Measurements from ENCODE around the gene FCHSD1.
A peak's percentile ranks its signal among the peaks of the same experiment; 100 is the strongest.

Gene FCHSD1
- 114 to 137 reads per million in 2 donors for total RNA-seq

- peak; percentile 67 to 83 (median 74) for DNase-seq
Observed at GRCh38 chr5:141650851-141651727, at the start of gene FCHSD1. TSS of gene FCHSD1 (minus strand) at chr5:141651418. CDS start at chr5:141651368, 50 bp downstream.

- DNase-seq = no peak
Observed at GRCh38 chr5:141697586-141697985, 46.4 kb upstream of the FCHSD1 start.

- no peak for DNase-seq
Observed at GRCh38 chr5:141696431-141696830, 45.2 kb upstream of the FCHSD1 start.

GRCh38 chr5:141695627-141696215, 44.5 kb upstream of the FCHSD1 start:
- DNase-seq = no peak

DNA sequence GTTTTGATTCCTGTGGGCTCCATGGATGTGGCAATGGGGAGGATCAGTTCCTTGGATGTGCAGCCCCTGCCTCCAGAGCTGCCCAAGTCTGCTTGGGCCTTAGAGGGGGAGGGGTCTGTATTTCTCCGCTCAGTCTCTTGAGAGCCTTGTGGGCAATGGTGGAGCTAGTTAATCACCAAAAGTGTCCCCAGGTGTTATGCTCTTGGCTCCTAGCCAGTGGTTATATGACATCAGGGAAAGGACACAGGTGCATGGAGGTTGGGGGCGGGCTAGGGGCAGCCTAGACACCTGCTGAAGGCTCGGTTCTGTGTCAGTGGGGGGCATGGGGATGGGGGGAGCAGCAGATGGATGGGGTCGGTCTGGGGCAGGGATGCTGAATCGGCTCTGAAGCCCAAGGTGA, 43.3 kb upstream of the FCHSD1 start:
- no peak for DNase-seq

- DNase-seq = peak in 4 of 5 experiments; percentile 54 to 95 (median 70)
Observed at GRCh38 chr5:141692919-141693725, 41.9 kb upstream of the FCHSD1 start.

- DNase-seq = peak in 1 of 5 experiments; percentile 44
Observed at GRCh38 chr5:141692533-141692888, 41.3 kb upstream of the FCHSD1 start.

DNA sequence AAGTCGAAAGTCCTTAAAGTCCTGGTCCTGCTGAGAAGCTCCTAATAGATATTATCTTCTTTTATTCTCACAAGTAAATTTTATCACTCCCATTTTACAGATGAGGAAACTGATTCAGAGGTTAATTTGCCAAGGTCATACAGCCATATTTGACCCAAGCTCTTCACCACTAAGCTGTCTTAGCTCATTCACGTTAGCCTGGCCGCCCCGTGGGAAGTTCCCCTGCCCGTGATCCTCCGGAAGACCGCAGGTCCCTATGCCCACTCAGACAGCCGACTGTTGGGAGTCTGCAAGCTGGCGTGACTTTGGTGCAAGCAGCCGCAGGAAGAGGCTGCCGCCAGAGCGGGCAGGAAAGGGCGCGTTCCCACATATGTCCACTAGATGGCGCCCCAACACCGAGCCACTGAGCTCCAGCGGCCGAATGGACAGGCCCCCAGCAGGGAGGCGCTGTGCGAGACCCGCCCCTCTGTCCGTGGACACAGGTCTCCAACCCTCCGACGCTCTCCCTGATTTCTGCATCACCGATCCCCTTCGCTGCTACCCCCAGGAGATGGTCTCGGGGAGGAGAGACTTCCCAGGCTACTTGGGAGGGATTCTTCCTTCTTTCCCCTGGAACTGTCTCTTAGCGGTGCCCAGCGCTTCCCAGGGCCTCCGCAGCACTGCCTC, 40.8 kb upstream of the FCHSD1 start:
- DNase-seq = peak; percentile 68 to 85 (median 75)

DNA sequence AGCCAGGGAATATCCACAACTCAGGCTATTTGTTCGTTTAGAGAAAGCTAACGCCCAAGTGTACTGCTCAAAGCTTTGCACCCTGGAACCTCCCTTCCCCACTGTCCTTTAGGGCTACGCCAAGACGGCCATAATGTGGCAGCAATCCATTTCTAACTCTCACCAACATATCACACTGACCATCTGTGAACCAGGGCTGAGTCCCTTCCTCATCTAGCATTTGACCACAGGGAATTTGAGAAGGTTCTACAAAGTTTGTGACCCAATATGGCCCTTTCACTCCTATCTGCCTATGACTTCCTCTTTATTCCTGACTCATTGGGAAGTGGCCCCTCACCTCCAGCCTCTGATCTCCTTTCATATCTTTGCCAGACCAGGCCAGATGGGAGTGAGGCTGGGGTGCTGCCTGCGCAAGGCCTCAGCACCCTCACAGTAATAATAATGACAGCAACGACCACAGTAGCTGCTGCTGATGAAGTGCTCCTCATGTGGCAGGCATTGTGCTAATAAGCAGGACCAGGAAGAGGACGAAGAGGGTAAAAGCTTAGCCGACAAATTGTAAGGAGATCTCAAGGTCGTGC, 40.2 kb upstream of the FCHSD1 start:
- DNase-seq = no peak

- DNase-seq = no peak
Observed at GRCh38 chr5:141686648-141687416, 35.6 kb upstream of the FCHSD1 start.

GRCh38 chr5:141685591-141685990, 34.4 kb upstream of the FCHSD1 start:
- DNase-seq = no peak

DNA sequence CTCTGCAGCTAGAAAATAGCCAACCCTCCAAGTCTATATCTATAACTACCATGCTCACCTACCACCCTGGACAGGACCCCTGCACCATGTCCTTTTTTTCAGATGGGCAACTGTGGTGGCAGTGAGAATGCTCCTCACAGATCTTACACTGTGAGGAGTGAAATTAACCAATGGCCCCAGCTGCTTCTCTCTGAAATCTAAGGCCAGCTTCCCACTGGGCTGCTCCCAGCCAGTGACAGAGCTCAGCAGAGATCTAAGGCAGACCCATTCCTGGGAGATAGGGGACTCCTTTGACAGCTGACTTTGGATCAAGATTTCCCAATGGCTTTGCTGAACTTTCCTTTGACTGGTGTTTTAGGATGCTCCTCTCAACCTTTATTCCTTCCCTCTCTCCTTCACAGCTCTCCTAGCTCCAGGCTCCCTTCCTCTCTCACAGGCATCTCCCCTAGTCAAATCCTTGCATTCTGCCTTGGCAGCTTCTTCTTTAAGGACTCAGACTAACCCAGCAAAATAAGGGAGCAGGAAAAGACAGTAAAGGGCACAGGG, 32.5 kb upstream of the FCHSD1 start:
- no peak for DNase-seq

DNA sequence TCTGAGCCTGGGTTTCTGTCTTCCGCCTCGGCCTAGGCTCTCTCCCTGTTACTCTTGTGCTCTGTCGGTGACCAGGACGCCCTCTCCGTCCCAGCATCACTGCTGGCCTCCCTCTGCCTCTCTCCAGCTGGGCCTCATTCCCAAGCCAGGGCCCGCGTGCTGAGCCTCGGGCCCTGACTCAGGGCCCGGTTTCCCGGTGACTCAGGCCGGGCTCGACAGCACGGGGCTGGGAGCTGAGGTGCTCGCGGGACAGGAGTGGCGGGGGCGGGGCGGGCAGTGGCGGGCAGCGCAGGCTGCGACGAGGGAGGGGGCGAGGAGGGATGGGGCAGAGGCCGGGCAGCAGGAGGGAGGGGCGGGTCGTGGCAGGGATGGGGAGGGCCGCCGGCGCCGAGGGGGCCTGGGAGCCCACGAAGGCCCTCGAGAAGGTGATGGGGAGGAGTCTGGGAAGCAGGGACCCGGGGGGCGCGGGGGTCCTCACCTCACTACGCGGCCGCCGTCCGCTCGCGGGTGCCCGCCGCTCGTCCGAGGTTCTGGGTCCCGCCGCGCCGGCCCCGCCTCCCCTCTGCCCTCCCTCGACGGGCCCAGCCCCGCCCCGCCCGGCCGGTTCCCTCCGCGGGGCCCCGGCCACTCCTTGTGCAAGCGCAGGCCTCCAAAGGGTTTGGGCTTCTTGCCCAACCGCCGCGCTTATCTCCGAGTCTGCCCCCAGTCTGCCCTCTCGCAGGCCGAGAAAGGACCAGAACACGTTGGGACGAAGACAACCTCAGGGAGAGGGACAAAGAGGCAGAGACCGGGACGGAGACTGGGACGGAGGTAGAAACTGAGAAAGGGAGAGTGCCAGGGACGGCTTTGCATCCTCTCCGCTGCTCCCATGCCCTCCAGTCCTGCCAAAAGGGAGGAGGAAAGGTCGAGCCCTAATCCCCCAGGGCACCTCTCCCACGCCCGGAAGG, 30.8 kb upstream of the FCHSD1 start, which contains the start of gene ARAP3:
TSS of gene ARAP3 (minus strand) at position 536 of the 947 bp plus-strand sequence. CDS start 1,744 bp downstream, outside the sequence.
- peak in 2 of 5 experiments; percentile 16 to 18 for DNase-seq

DNA sequence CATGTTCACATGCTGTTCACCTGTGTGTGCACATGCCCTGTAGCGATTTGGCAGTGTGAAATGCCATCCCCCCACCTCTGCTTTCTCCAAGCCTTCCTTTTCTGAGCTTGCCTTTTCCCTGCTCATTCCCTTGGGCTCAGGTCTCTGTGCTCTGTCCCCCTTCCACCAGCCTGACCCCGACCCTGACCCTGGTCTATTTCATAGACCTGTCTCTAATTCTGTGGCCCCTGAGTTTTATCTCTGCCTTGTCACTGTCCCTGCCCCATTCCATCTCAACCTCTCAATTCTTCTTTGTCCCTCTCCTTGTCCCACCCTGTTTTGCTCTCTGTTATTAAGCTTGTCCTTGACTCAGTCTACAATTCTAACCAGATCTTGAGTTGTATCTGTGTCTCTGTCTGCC, 30.1 kb upstream of the FCHSD1 start:
- no peak for DNase-seq

- no peak for DNase-seq
Observed at GRCh38 chr5:141680751-141681201, 29.6 kb upstream of the FCHSD1 start.

- DNase-seq = no peak
Observed at GRCh38 chr5:141680178-141680577, 29.0 kb upstream of the FCHSD1 start.

GRCh38 chr5:141677415-141677814, 26.2 kb upstream of the FCHSD1 start:
- no peak for DNase-seq

GRCh38 chr5:141675672-141676071, 24.5 kb upstream of the FCHSD1 start:
- no peak for DNase-seq

DNA sequence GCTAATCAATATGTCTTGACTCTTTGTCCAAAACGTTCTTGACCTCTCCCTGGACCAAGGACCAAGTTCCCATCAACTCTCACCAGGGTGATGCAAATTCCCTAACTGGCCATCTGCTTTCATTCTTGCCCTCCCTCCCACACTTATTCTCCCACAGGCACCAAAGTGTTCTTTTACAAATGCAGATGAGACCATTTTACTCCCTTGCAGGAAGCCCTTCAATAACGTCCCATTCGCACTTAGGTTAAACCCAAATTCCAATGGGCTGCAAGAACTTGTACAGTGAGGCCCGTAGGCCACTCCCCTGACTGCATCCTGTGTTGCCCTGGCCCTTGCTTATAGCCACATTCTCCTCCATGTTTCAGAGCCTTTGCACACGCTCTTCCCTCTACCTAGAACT, 23.5 kb upstream of the FCHSD1 start:
- no peak for DNase-seq
